K562 (cell line): ENCODE data around the gene ANKRD24. TPM values are rescaled to one million over a fixed set of nuclear protein-coding genes. Genes with fewer than 3 reads are reported as not detected.

ENCODE experiments used
- ATF3 ChIP-seq, 2 experiments: fragments of 450-650 bp in 1 of 2; sonication (generic) in 1 of 2; formaldehyde crosslinking in 1 of 2; IDR thresholded peaks in 1 of 2; conservative IDR thresholded peaks in 1 of 2; 2 replicates each; pipeline versions ENCODE4 v1.6.1 to v1.8.1; 2016 to 2023; ENCODE audit warnings: mild to moderate bottlenecking in 2 of 2, moderate library complexity in 2 of 2, inconsistent platforms in 1 of 2, missing genetic modification reagents in 1 of 2
- CTBP1 ChIP-seq: fragments of 450-650 bp; IDR thresholded peaks from 2 replicates; pipeline ENCODE4 v1.6.1; 2016; ENCODE audit warnings: borderline replicate concordance
- HMGXB4 ChIP-seq: sonication (generic); formaldehyde crosslinking; IDR thresholded peaks from 2 replicates; pipeline ENCODE4 v1.8.1; 2023; ENCODE audit warnings: mild to moderate bottlenecking, missing genetic modification reagents
- NR0B1 ChIP-seq: fragments of 450-650 bp; IDR thresholded peaks from one replicate; pipeline ENCODE4 v1.6.1; 2018; ENCODE audit warnings: mild to moderate bottlenecking, moderate library complexity; ENCODE audit not compliant: partially characterized antibody
- PRDM10 ChIP-seq: fragments of 450-650 bp; IDR thresholded peaks from 2 replicates; pipeline ENCODE4 v1.6.1; 2018; ENCODE audit not compliant: partially characterized antibody
- ZBTB40 ChIP-seq, 2 experiments: fragments of 450-650 bp in 1 of 2; sonication (generic) in 1 of 2; formaldehyde crosslinking in 1 of 2; IDR thresholded peaks; 2 replicates each; pipeline versions ENCODE4 v1.7.1 to v1.9.0; 2016 to 2022; ENCODE audit warnings: inconsistent platforms in 1 of 2, mild to moderate bottlenecking in 1 of 2, missing genetic modification reagents in 1 of 2
- polyA plus RNA-seq, 8 experiments: library from polyadenylated mRNA; depleted of rRNA in 4 of 8; stranded (reverse) in 5 of 8; unstranded in 3 of 8; fragments of >200 nt; fragmentation: Nextera tagmentation in 2 of 8; fragmentation: Illumina TruSeq in 1 of 8; extraction: Ambion mirVana in 2 of 8; extraction: Trizol in 1 of 8; gene quantifications; 2 replicates each; pipeline versions ENCODE4 v1.2.1 to v1.2.3, GENCODE V29; 2011 to 2014; ENCODE audit warnings: inconsistent platforms in 1 of 8, missing spikeins in 1 of 8
- total RNA-seq, 7 experiments: library from RNA; depleted of rRNA in 6 of 7; stranded (reverse); fragments of >200 nt in 6 of 7; fragmentation: Illumina TruSeq in 2 of 7; extraction: Trizol in 2 of 7; gene quantifications; 2 replicates each; pipeline versions ENCODE4 v1.2.1 to v1.2.3, GENCODE V29; 2011 to 2021; ENCODE audit warnings: low replicate concordance in 1 of 7

ANKRD24 gene
- total and polyA plus RNA-seq, 9 of the 15 experiments (the other 6 are each of a cell fraction or from before 2014, with no cell fraction given): 0.07 to 0.12 (median 0.09) TPM; not detected in 5

GRCh38 chr19:4208385-4209094 lies 26.1 kb downstream of the ANKRD24 start (continued):
- TF ChIP-seq CTBP1: no peak
- no peak for TF ChIP-seq ZBTB40 (IDR thresholded peaks at IDR 0.05)
- TF ChIP-seq ZBTB40 (CRISPR knock-in tag; IDR thresholded peaks at IDR 0.05): no peak
- peak; percentile 55 for TF ChIP-seq ATF3 (IDR thresholded peaks at IDR 0.05)
- no peak for TF ChIP-seq ATF3 (CRISPR knock-in tag; conservative IDR thresholded peaks at IDR 0.05)
- TF ChIP-seq HMGXB4 (CRISPR knock-in tag): no peak
- no peak for TF ChIP-seq NR0B1
- no peak for TF ChIP-seq PRDM10
